Loucy (cell line): ENCODE measurements around the gene ANTXRL.

ENCODE experiments used
- H2AFZ ChIP-seq: fragments of 200-600 bp; sonication (generic); 2 replicates; pipeline ENCODE4 v1.6.0; 2016; ENCODE audit warnings: antibody characterized with exemption, mild to moderate bottlenecking, low read length, moderate library complexity
- H3F3A ChIP-seq: fragments of 200-600 bp; 2 replicates; pipeline ENCODE4 v1.6.0; 2016; ENCODE audit warnings: antibody characterized with exemption, low read depth, mild to moderate bottlenecking
- H3K27me3 ChIP-seq: fragments of 200-600 bp; sonication (generic); 2 replicates; pipeline ENCODE4 v1.6.1; 2014; ENCODE audit warnings: low read length, mild to moderate bottlenecking; ENCODE audit not compliant: insufficient read depth, poor library complexity, severe bottlenecking
- H3K36me3 ChIP-seq: fragments of 200-600 bp; sonication (generic); 2 replicates; pipeline ENCODE4 v1.6.1; 2016; ENCODE audit warnings: low read length; ENCODE audit not compliant: insufficient read depth
- H3K4me1 ChIP-seq: fragments of 200-600 bp; sonication (generic); 2 replicates; pipeline ENCODE4 v1.5.1; 2014; ENCODE audit warnings: low read length, mild to moderate bottlenecking; ENCODE audit not compliant: insufficient read depth, poor library complexity, severe bottlenecking
- H3K4me2 ChIP-seq: fragments of 200-600 bp; sonication (generic); 2 replicates; pipeline ENCODE4 v1.6.0; 2014; ENCODE audit warnings: antibody characterized with exemption, low read length, low read depth, mild to moderate bottlenecking; ENCODE audit not compliant: poor library complexity, severe bottlenecking
- H3K4me3 ChIP-seq: fragments of 200-600 bp; sonication (generic); 2 replicates; pipeline ENCODE4 v1.5.1; 2014; ENCODE audit warnings: low read length, mild to moderate bottlenecking, mixed read lengths; ENCODE audit not compliant: poor library complexity, severe bottlenecking
- H3K79me2 ChIP-seq: fragments of 200-600 bp; sonication (generic); 2 replicates; pipeline ENCODE4 v1.6.1; 2014; ENCODE audit warnings: low read length; ENCODE audit not compliant: insufficient read depth
- H3K9ac ChIP-seq: fragments of 200-600 bp; sonication (generic); 2 replicates; pipeline ENCODE4 v1.6.0; 2014; ENCODE audit warnings: mild to moderate bottlenecking, low read depth, low read length, moderate library complexity; ENCODE audit not compliant: poor library complexity, severe bottlenecking
- H3K9me2 ChIP-seq: fragments of 200-600 bp; sonication (generic); replicated peaks from 2 replicates; pipeline ENCODE4 v1.6.1; 2016; ENCODE audit warnings: low read depth, low read length, mixed read lengths
- H3K9me3 ChIP-seq: fragments of 200-600 bp; sonication (generic); 2 replicates; pipeline ENCODE4 v1.6.1; 2014; ENCODE audit warnings: mild to moderate bottlenecking, antibody characterized with exemption, low read length, low read depth; ENCODE audit not compliant: insufficient read depth
- H4K20me1 ChIP-seq: fragments of 200-600 bp; sonication (generic); 2 replicates; pipeline ENCODE4 v1.6.0; 2014; ENCODE audit warnings: antibody characterized with exemption, low read length, mild to moderate bottlenecking; ENCODE audit not compliant: insufficient read depth, poor library complexity, severe bottlenecking
- CTCF ChIP-seq: fragments of 200-600 bp; sonication (generic); conservative IDR thresholded peaks from 2 replicates; pipeline ENCODE4 v1.5.1; 2014; ENCODE audit warnings: mild to moderate bottlenecking, antibody characterized with exemption, low read length
- EZH2phosphoT487 ChIP-seq: fragments of 200-600 bp; IDR thresholded peaks from 2 replicates; pipeline ENCODE4 v1.6.1; 2018; ENCODE audit warnings: antibody characterized with exemption, mild to moderate bottlenecking, moderate library complexity, borderline replicate concordance

The ANTXRL gene

DNA sequence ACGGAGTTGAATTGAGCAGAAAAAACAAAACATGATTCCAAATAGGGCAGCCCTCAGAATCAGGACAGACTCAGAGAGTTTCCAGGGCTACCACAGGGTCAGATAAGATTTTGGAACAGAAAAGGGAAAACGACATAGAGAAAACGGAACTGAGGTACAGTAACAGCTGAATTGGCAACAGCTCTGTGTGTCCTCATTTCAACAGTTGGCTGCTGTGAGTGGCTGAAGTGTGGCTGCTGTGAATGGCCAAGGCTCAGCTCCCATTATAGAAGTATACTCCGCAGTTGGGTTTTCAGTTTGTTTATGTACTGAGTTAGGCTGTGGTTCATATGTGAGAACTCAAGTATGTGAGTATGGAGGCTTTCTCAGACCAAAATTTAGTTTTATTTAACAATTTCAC lies 32.0 kb downstream of the ANTXRL start:
- Histone ChIP-seq H3K4me2 (no peak overlapping the region), H3K4me1 (no peaks in the 10 kb centered on the region)

DNA sequence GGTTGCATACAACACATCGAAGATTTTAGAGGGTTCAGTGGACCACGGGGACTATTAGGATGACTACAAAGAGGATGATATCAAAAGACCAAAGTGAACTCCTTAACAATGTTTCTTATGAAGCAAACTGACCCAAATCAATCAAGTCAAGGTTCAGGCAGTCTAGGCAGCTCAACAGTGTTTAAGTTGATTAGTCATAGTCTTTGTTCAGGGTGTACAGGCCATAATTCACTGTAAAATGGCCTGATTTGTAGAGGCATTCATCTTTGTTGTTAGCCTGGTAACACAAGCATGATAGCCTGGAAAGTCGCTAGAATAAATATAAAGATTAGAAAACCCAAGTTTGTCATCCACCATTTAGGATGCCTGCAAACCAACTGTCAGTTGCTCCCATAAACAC lies 32.6 kb downstream of the ANTXRL start:
- Histone ChIP-seq H3K9me2 (no peaks in the 10 kb centered on the region), H3K4me2 (no peak overlapping the region), H3K9me3 (no peaks in the 10 kb centered on the region), H3K27me3 (no peaks in the 10 kb centered on the region), H3K79me2 (no peaks in the 10 kb centered on the region), H3K4me1 (no peaks in the 10 kb centered on the region), H2AFZ (no peak overlapping the region), H3K36me3 (no peaks in the 10 kb centered on the region), H4K20me1 (no peaks in the 10 kb centered on the region), H3K9ac (no peak overlapping the region), H3F3A (no peaks in the 10 kb centered on the region), H3K4me3 (no peak overlapping the region)
- TF ChIP-seq CTCF = no peak
- no peak for TF ChIP-seq EZH2phosphoT487

More for the DNA sequence above, 32.0 kb downstream of the ANTXRL start:
- TF ChIP-seq EZH2phosphoT487 (no peak), CTCF (no peak)
- Histone ChIP-seq H3K4me3 (no peak overlapping the region), H2AFZ (no peak overlapping the region), H3K27me3 (no peaks in the 10 kb centered on the region), H3K36me3 (no peaks in the 10 kb centered on the region), H4K20me1 (no peaks in the 10 kb centered on the region), H3F3A (no peaks in the 10 kb centered on the region), H3K9me2 (no peaks in the 10 kb centered on the region), H3K9me3 (no peaks in the 10 kb centered on the region), H3K79me2 (no peaks in the 10 kb centered on the region), H3K9ac (no peak overlapping the region)

DNA sequence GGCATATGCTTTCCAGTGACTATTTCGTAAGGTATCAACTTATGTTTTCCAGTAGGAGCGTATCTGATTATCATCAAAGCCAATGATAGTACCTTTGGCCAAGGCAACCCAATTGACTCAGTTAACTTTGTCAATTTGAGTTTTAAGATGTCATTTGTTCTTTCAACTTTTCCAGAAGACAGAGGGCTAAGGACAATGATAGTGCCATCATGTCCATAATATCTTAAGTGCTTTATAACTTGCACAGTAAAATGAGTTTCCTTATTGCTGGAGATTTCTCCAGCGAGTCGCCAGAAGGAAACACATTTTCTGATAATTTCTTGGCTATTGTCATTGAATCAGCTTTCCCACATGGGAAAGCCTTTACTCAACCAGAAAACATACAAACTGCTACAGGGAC lies 35.0 kb downstream of the ANTXRL start:
- TF ChIP-seq EZH2phosphoT487 (no peak), CTCF (no peak)

More for the DNA sequence above, 35.0 kb downstream of the ANTXRL start:
- Histone ChIP-seq H3K9ac (no peak overlapping the region), H3K27me3 (no peaks in the 10 kb centered on the region), H3K9me2 (no peaks in the 10 kb centered on the region), H4K20me1 (no peaks in the 10 kb centered on the region), H2AFZ (no peak overlapping the region), H3F3A (no peaks in the 10 kb centered on the region), H3K9me3 (no peaks in the 10 kb centered on the region), H3K4me1 (no peaks in the 10 kb centered on the region), H3K4me2 (no peak overlapping the region), H3K36me3 (no peaks in the 10 kb centered on the region), H3K79me2 (no peaks in the 10 kb centered on the region), H3K4me3 (no peak overlapping the region)
